ENCODE data around the gene GBE1. TPM values are rescaled to one million over a fixed set of nuclear protein-coding genes. Genes with fewer than 3 reads are reported as not detected.

Gene GBE1
- total RNA-seq, 1 experiment from 2014 or later, result 9.2 TPM

DNA sequence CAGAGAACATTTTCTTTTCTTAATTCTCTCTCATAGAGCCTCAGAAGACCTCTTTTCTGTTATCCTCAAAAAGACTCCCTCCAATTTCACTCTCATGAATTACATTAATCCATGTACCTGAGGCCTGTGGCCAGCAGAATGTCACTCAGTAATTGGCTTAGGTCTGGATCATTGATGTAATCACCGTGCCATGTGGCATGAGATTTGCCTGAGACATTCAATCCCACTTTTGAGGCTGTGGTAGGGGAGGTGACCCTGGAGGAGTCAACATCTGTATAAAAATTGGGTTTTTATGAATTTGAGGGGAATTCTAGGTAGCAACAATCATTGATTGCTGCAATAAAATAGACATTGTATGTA lies 295.3 kb downstream of the GBE1 start:
- POLR2A ChIA-PET, result no interaction called here
- DNase-seq (ENCODE audit: low spot score), result no peak
- no peak overlapping the region for H3K27ac Mint-ChIP-seq
- TF ChIP-seq CREM (CRISPR knock-in tag; IDR thresholded peaks at IDR 0.05) (no peak), ESRRA (CRISPR knock-in tag; IDR thresholded peaks at IDR 0.05; ENCODE audit: borderline replicate concordance) (no peak), NFE2L1 (CRISPR knock-in tag; IDR thresholded peaks at IDR 0.05) (no peak)
- TF ChIP-seq, protein P1, sequence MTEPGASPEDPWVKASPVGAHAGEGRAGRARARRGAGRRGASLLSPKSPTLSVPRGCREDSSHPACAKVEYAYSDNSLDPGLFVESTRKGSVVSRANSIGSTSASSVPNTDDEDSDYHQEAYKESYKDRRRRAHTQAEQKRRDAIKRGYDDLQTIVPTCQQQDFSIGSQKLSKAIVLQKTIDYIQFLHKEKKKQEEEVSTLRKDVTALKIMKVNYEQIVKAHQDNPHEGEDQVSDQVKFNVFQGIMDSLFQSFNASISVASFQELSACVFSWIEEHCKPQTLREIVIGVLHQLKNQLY (CRISPR knock-in tag; IDR thresholded peaks at IDR 0.05), result no peak
- TF ChIP-seq, protein P2, sequence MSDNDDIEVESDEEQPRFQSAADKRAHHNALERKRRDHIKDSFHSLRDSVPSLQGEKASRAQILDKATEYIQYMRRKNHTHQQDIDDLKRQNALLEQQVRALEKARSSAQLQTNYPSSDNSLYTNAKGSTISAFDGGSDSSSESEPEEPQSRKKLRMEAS (CRISPR knock-in tag; IDR thresholded peaks at IDR 0.05), result no peak
- H3K27me3 Mint-ChIP-seq (ENCODE audit: low read depth), result no peaks in the 10 kb centered on the region
- H3K4me3 Mint-ChIP-seq, result no peak overlapping the region
- H3K4me1 Mint-ChIP-seq, result peaks cover 23% of the 10 kb centered on the region
- CTCF ChIA-PET, result no interaction called here
- ATAC-seq, result no peak
- no peaks in the 10 kb centered on the region for H3K9me3 Mint-ChIP-seq
- H3K36me3 Mint-ChIP-seq, result no peaks in the 10 kb centered on the region

DNA sequence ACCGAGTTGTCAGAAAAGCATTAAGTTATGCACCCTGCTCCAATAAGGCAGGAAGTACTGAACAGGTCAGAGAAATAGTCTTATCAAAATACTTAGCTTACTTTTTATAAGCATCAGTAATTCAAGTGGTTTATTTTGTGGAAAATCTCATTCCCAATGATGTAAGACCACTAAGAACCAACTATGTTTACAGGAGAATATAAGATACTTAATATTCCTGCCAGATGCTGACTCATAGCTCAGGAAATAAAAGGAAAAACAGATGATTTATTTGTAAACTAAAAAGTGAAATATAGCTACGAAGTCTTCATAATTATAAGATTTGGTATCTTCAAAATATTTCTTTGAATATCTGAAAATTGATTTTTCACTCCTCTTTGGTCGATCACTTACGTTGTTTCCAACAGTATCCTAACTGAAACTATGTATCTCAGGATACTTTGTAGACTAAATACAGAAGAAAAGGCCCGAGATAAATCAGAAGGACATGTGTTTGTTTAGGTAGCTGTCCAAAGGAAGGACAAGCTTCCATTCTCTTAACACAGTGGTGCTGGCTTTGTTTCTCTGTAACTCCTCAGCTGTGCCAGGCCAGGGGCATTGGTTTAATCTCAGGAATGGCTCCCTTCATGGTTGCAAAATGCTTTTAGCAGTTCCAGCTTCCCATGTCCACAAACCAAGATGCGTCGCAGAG lies 295.8 kb downstream of the GBE1 start:
- DNase-seq (ENCODE audit: low spot score), result no peak
- POLR2A ChIA-PET, result no interaction called here
- Mint-ChIP-seq H3K9me3 (no peaks in the 10 kb centered on the region), H3K4me1 (peaks cover 26% of the 10 kb centered on the region), H3K27ac (no peak overlapping the region), H3K36me3 (no peaks in the 10 kb centered on the region), H3K27me3 (ENCODE audit: low read depth) (no peaks in the 10 kb centered on the region), H3K4me3 (no peak overlapping the region)
- ATAC-seq, result no peak
- TF ChIP-seq, protein P2 (CRISPR knock-in tag; IDR thresholded peaks at IDR 0.05), result no peak
- no peak for TF ChIP-seq MXD4 (CRISPR knock-in tag; IDR thresholded peaks at IDR 0.05; ENCODE audit: borderline replicate concordance)
- TF ChIP-seq, protein P3, sequence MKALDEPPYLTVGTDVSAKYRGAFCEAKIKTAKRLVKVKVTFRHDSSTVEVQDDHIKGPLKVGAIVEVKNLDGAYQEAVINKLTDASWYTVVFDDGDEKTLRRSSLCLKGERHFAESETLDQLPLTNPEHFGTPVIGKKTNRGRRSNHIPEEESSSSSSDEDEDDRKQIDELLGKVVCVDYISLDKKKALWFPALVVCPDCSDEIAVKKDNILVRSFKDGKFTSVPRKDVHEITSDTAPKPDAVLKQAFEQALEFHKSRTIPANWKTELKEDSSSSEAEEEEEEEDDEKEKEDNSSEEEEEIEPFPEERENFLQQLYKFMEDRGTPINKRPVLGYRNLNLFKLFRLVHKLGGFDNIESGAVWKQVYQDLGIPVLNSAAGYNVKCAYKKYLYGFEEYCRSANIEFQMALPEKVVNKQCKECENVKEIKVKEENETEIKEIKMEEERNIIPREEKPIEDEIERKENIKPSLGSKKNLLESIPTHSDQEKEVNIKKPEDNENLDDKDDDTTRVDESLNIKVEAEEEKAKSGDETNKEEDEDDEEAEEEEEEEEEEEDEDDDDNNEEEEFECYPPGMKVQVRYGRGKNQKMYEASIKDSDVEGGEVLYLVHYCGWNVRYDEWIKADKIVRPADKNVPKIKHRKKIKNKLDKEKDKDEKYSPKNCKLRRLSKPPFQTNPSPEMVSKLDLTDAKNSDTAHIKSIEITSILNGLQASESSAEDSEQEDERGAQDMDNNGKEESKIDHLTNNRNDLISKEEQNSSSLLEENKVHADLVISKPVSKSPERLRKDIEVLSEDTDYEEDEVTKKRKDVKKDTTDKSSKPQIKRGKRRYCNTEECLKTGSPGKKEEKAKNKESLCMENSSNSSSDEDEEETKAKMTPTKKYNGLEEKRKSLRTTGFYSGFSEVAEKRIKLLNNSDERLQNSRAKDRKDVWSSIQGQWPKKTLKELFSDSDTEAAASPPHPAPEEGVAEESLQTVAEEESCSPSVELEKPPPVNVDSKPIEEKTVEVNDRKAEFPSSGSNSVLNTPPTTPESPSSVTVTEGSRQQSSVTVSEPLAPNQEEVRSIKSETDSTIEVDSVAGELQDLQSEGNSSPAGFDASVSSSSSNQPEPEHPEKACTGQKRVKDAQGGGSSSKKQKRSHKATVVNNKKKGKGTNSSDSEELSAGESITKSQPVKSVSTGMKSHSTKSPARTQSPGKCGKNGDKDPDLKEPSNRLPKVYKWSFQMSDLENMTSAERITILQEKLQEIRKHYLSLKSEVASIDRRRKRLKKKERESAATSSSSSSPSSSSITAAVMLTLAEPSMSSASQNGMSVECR (CRISPR knock-in tag; IDR thresholded peaks at IDR 0.05; ENCODE audit: borderline replicate concordance), result no peak
- no peak for TF ChIP-seq ELF4 (CRISPR knock-in tag; IDR thresholded peaks at IDR 0.05; ENCODE audit: low read depth)
- TF ChIP-seq ZNF416 (CRISPR knock-in tag; IDR thresholded peaks at IDR 0.05), result no peak
- TF ChIP-seq ZNF423 (CRISPR knock-in tag; IDR thresholded peaks at IDR 0.05), result no peak
- TF ChIP-seq RORB (CRISPR knock-in tag; IDR thresholded peaks at IDR 0.05), result no peak
- CTCF ChIA-PET, result interaction anchor here (0.6 kb wide), 1 partner anchor 150 kb away, joined by 3 read pairs; no protein-coding TSS in a partner anchor

DNA sequence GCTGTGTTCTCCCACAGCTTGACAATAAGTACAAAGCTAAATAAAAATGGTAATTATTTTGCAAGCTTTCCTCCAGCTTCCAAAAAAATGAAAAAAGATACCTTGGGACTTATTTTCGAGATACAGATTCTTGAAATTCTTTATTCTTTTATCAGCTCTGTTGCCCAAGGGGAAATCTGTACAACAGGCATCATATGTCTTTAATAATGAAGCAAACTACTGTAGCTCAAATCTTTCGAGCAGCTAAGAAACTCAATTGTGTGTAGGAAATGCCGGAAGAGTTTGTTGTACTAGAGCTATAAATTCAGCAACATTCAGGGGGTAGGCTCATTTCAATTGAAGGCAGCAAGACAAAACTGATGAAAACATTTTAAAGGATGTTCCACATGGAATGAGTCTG lies 297.7 kb downstream of the GBE1 start:
- POLR2A ChIA-PET, result no interaction called here
- CTCF ChIA-PET, result no interaction called here
- DNase-seq (ENCODE audit: low spot score) (no peak), ATAC-seq (no peak)
- no peaks in the 10 kb centered on the region for H3K9me3 Mint-ChIP-seq
- H3K27me3 Mint-ChIP-seq (ENCODE audit: low read depth), result no peaks in the 10 kb centered on the region
- no peak overlapping the region for H3K4me3 Mint-ChIP-seq
- no peaks in the 10 kb centered on the region for H3K36me3 Mint-ChIP-seq
- peaks cover 12% of the 10 kb centered on the region for H3K4me1 Mint-ChIP-seq
- H3K27ac Mint-ChIP-seq, result no peak overlapping the region
- TF ChIP-seq, protein P4, sequence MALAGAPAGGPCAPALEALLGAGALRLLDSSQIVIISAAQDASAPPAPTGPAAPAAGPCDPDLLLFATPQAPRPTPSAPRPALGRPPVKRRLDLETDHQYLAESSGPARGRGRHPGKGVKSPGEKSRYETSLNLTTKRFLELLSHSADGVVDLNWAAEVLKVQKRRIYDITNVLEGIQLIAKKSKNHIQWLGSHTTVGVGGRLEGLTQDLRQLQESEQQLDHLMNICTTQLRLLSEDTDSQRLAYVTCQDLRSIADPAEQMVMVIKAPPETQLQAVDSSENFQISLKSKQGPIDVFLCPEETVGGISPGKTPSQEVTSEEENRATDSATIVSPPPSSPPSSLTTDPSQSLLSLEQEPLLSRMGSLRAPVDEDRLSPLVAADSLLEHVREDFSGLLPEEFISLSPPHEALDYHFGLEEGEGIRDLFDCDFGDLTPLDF (CRISPR knock-in tag; IDR thresholded peaks at IDR 0.05), result no peak
- TF ChIP-seq JUN (CRISPR knock-in tag; IDR thresholded peaks at IDR 0.05) (no peak), FOXK1 (CRISPR knock-in tag; IDR thresholded peaks at IDR 0.05) (no peak), NR1H2 (CRISPR knock-in tag; IDR thresholded peaks at IDR 0.05) (no peak), ZNF396 (CRISPR knock-in tag; IDR thresholded peaks at IDR 0.05; ENCODE audit: borderline replicate concordance) (no peak), CREB1 (CRISPR knock-in tag; IDR thresholded peaks at IDR 0.05) (no peak), SMAD3 (CRISPR knock-in tag; IDR thresholded peaks at IDR 0.05; ENCODE audit: borderline replicate concordance) (no peak), TP53 (CRISPR knock-in tag; IDR thresholded peaks at IDR 0.05) (no peak), ZNF219 (CRISPR knock-in tag; IDR thresholded peaks at IDR 0.05; ENCODE audit: borderline replicate concordance) (no peak)
- TF ChIP-seq, protein P5, sequence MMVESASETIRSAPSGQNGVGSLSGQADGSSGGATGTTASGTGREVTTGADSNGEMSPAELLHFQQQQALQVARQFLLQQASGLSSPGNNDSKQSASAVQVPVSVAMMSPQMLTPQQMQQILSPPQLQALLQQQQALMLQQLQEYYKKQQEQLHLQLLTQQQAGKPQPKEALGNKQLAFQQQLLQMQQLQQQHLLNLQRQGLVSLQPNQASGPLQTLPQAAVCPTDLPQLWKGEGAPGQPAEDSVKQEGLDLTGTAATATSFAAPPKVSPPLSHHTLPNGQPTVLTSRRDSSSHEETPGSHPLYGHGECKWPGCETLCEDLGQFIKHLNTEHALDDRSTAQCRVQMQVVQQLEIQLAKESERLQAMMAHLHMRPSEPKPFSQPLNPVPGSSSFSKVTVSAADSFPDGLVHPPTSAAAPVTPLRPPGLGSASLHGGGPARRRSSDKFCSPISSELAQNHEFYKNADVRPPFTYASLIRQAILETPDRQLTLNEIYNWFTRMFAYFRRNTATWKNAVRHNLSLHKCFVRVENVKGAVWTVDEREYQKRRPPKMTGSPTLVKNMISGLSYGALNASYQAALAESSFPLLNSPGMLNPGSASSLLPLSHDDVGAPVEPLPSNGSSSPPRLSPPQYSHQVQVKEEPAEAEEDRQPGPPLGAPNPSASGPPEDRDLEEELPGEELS (CRISPR knock-in tag; IDR thresholded peaks at IDR 0.05), result no peak
- TF ChIP-seq, protein P1 (CRISPR knock-in tag; IDR thresholded peaks at IDR 0.05), result no peak
- TF ChIP-seq, protein P6, sequence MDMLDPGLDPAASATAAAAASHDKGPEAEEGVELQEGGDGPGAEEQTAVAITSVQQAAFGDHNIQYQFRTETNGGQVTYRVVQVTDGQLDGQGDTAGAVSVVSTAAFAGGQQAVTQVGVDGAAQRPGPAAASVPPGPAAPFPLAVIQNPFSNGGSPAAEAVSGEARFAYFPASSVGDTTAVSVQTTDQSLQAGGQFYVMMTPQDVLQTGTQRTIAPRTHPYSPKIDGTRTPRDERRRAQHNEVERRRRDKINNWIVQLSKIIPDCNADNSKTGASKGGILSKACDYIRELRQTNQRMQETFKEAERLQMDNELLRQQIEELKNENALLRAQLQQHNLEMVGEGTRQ (CRISPR knock-in tag; IDR thresholded peaks at IDR 0.05), result no peak
